ENCODE measurements around the gene TDRD10. TPM values are rescaled to one million over a fixed set of nuclear protein-coding genes. Genes with fewer than 3 reads are reported as not detected.
"Not testable (repeated sequence)": the region's sequence is repeated elsewhere in the genome, so short reads cannot be mapped to it uniquely, and the experiment has no call there.

Gene TDRD10
- total and polyA plus RNA-seq, 5 donors, result 2.8 to 4.9 (median 3.4) TPM

DNA sequence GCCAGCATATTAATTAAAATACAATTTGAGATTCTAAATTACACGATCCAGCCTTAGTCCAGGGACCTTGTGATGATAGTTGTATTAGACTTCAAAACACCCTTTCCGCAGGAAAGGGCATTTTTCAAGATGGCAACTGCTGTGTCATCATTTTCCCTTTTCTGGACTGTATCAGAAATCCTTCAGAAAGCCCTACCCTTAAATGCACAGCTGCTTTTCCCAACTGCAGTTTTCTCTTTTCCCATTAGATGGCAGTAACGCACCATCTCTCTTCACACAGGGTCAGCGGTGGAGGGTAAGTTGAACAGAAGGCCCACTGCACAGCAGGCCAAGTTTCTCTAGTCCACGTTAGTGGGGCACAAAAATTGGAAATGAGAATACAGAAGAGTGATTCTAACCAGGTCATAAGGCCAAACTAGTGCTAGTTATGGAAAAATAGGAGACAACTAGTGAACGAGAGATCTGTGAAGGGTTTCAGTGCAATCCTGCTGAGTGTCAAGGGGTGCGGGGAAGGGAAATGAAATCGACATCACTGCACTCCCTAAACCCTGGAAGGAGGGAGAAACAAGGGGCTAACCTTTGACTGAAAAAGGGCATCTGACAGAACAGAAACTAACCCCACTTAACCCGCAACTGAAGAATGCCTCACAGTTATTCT, 22.1 kb upstream of the TDRD10 start:
- DNase-seq (peak in 2 of 3 donors; percentile 44 to 62), ATAC-seq (peak; percentile 83 to 91)
- H3K9me3 ChIP-seq (ENCODE audit: control insufficient read depth, low read length), result no peaks in the 10 kb centered on the region
- H3K27me3 ChIP-seq (ENCODE audit: control insufficient read depth, insufficient read depth), result no peaks in the 10 kb centered on the region
- intact Hi-C loops (cut with DNase I), result loop anchor here in 2 of 4 donors (5.0 to 10.0 kb wide), 2 partner anchors 67 to 395 kb away; partner anchors contain the start of gene KCNN3 (in 1 of the 2)
- H3K27ac ChIP-seq (ENCODE audit: low read length), result no peak overlapping the region
- H3K4me3 ChIP-seq (ENCODE audit: low read length), result no peak overlapping the region
- 31% methylated on average over 9 of the region's 9 CpGs for WGBS
- no peaks in the 10 kb centered on the region for H3K4me1 ChIP-seq (ENCODE audit: control insufficient read depth, insufficient read depth, low read length)

DNA sequence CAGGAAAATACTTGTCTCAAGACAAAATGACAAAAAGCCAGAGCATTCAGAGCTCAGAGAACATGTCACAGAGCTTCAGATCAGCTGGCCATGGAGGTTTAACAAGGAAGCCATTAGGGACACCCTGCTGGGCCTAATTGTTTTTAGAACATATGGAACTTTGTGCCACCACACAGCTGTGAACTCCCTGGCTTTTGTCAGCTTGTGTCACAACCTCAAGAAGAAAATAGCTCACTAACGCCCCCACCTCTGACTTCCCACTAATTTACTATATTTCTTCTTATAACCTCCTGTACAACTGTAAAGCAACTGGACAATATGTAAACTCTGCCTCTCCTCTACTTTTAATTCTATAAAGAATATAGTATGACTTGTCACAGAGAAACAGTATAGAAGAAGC, 21.0 kb upstream of the TDRD10 start:
- no peak for ATAC-seq
- Histone ChIP-seq H3K9me3 (ENCODE audit: control insufficient read depth, low read length) (no peaks in the 10 kb centered on the region), H3K27ac (ENCODE audit: low read length) (no peak overlapping the region), H3K4me1 (ENCODE audit: control insufficient read depth, insufficient read depth, low read length) (no peaks in the 10 kb centered on the region), H3K27me3 (ENCODE audit: control insufficient read depth, insufficient read depth) (no peaks in the 10 kb centered on the region), H3K4me3 (ENCODE audit: low read length) (no peak overlapping the region)
- intact Hi-C loops (cut with DNase I), result loop anchor here in 2 of 4 donors (5.0 to 10.0 kb wide), 2 partner anchors 66 to 394 kb away; partner anchors contain the start of gene KCNN3 (in 1 of the 2)
- 55% methylated on average over 1 of the region's 1 CpG for WGBS
- DNase-seq, result no peak

DNA sequence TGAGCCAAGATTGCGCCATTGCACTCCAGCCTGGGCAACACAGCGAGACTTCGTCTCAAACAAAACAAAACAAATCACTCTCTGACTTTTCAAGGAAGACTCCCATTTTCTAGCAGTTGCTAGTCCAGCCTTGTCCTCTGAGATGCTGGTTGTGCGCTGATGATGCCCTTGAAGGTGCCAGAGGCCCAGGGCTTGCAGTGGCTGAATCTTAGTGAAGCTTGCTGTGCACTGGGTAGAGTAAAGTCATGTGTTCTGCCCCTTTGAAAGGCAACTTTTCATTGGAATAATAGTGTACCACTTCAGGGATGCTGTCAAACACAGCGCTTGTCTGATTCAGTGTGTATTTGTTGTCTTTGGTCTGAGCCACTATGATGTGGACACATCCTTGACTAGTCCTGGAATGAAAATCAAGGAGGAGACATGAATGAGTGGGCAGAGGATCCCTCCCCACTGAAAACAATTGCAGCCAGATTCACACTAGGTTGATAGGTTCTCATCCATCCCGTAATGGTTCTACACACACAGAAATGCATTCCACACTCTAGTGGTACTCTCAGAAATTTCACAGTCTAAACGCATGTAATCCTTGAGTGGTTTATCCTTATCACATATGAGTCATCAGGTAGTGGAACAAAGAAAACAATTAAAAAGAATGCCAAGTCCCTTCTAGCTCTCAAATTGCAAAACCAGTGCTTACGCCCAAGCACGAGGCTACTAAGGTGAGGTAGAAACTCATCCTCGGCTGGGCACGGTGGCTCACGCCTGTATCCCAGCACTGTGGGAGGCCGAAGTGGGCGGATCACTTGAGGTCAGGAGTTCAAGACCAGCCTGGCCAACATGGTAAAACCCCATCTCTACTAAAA, 17.8 kb upstream of the TDRD10 start:
- H3K9me3 ChIP-seq (ENCODE audit: control insufficient read depth, low read length), result no peaks in the 10 kb centered on the region
- no peaks in the 10 kb centered on the region for H3K27me3 ChIP-seq (ENCODE audit: control insufficient read depth, insufficient read depth)
- intact Hi-C loops (cut with DNase I), result loop anchor here in 2 of 4 donors (5.0 to 10.0 kb wide), 2 partner anchors 63 to 391 kb away; partner anchors contain the start of gene KCNN3 (in 1 of the 2)
- peaks cover 3% of the 10 kb centered on the region for H3K4me1 ChIP-seq (ENCODE audit: control insufficient read depth, insufficient read depth, low read length)
- H3K4me3 ChIP-seq (ENCODE audit: low read length), result no peak overlapping the region
- ATAC-seq (peak; percentile 48 to 83), DNase-seq (no peak)
- WGBS, result 68% methylated on average over 14 of the region's 14 CpGs
- H3K27ac ChIP-seq (ENCODE audit: low read length), result peak overlapping the region; percentile 77

DNA sequence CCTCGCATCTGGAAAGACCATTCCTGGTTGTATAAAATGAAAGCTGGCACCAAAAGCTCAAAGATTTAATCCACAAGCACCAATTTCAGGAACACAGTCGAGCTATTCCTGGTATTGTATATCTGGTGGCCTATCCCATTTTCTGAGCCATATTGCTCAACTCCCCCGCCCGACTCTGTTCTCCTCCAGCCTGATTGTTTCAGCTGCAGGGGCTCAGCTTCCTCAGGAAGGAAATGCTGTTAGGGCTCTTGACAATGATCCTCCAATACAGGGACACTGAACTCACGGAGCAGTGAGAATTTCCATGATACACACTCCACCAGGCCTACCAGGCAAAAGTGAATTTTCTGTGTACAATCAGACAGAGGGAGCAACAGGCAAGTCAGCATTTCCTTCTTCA, 16.9 kb upstream of the TDRD10 start:
- Histone ChIP-seq H3K27me3 (ENCODE audit: control insufficient read depth, insufficient read depth) (no peaks in the 10 kb centered on the region), H3K9me3 (ENCODE audit: control insufficient read depth, low read length) (no peaks in the 10 kb centered on the region), H3K27ac (ENCODE audit: low read length) (no peak overlapping the region), H3K4me3 (ENCODE audit: low read length) (no peak overlapping the region), H3K4me1 (ENCODE audit: control insufficient read depth, insufficient read depth, low read length) (peaks cover 3% of the 10 kb centered on the region)
- 61% methylated on average over 5 of the region's 5 CpGs for WGBS
- DNase-seq (peak; percentile 70 to 80 (median 77)), ATAC-seq (peak; percentile 88 to 95)
- intact Hi-C loops (cut with DNase I), result loop anchor here in 1 of 4 donors (10.0 kb wide), 1 partner anchor 390 kb away; the partner anchor contains the start of gene KCNN3

DNA sequence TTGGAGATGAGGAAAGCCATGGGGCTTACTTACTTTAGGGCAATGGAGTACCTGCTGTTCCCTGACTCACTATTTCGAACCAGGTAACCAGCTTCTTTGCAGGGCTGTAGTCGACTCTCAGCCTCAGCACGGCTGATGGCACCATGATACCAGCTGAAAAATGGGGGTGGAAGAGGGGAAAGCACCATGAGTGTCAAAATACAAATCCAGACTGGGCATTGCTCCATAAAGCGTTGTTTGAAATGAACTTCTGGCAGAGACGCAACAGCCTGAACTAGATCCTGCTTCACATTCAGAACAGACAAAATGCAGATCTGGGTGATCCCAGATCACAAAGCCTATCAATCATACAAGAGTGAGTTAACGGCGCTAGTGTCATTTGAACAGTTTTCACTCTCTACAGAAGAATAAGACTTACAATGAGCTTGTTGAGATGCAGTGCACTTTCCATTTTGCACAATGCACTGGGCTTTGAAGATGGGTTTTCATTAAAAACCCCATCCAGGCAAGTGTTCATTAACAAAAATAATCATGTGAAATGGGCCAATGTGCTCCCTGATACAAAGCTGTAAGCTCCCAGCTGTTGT, 16.0 kb upstream of the TDRD10 start:
- Histone ChIP-seq H3K4me1 (ENCODE audit: control insufficient read depth, insufficient read depth, low read length) (peaks cover 3% of the 10 kb centered on the region), H3K9me3 (ENCODE audit: control insufficient read depth, low read length) (no peaks in the 10 kb centered on the region), H3K27ac (ENCODE audit: low read length) (peak overlapping the region; percentile 32), H3K27me3 (ENCODE audit: control insufficient read depth, insufficient read depth) (no peaks in the 10 kb centered on the region), H3K4me3 (ENCODE audit: low read length) (no peak overlapping the region)
- no peak for DNase-seq
- 59% methylated on average over 7 of the region's 7 CpGs for WGBS
- no peak for ATAC-seq
- intact Hi-C loops (cut with DNase I), result loop anchor here in 1 of 4 donors (10.0 kb wide), 1 partner anchor 389 kb away; the partner anchor contains the start of gene KCNN3

DNA sequence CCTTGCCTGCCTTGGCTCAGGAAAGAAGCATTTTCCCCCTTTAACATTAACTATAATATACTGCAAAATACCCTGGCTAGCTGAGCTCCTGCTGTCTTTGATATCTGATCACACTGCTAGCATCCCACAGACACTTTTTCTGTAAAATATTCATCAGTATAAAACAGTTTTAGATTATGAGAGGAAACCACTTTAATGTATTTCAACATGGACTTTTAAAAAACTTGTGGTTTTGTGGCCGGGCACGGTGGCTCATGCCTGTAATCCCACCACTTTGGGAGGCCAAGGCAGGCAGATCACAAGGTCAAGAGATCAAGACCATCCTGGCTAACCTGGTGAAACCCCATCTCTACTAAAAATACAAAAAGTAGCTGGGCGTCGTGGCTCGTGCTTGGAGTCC, 15.3 kb upstream of the TDRD10 start:
- 60% methylated on average over 5 of the region's 5 CpGs for WGBS
- not testable (repeated sequence) for H3K9me3 ChIP-seq (ENCODE audit: control insufficient read depth, low read length); H3K4me3 ChIP-seq (ENCODE audit: low read length); DNase-seq; H3K27me3 ChIP-seq (ENCODE audit: control insufficient read depth, insufficient read depth); ATAC-seq; H3K4me1 ChIP-seq (ENCODE audit: control insufficient read depth, insufficient read depth, low read length)
- intact Hi-C loops (cut with DNase I), result loop anchor here in 1 of 4 donors (10.0 kb wide), 1 partner anchor 388 kb away; the partner anchor contains the start of gene KCNN3
- peak overlapping the region; percentile 6 for H3K27ac ChIP-seq (ENCODE audit: low read length)

DNA sequence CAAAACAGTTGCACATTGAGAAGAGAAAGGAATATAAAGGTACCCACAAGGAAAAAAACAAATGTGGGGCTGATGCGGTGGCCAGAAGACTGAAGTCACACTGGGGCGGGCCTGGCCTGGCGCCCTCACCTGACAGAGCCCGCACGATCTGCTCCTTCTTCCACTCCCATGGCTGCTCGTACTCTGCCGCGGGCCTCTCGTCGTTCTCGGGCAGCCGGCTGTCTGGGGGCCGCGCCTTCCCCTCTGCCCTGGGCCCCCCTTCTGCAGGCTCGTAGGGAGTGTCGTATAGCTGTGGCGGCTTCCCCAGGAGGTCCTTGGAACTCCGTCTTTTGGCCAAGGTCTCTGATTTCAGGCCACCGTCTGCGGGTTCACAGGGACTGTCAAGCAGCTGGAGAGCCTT, 13.1 kb upstream of the TDRD10 start:
- no peaks in the 10 kb centered on the region for H3K9me3 ChIP-seq (ENCODE audit: control insufficient read depth, low read length)
- no peak for DNase-seq
- H3K27me3 ChIP-seq (ENCODE audit: control insufficient read depth, insufficient read depth), result no peaks in the 10 kb centered on the region
- WGBS, result 62% methylated on average over 20 of the region's 20 CpGs
- peak overlapping the region; percentile 51 for H3K27ac ChIP-seq (ENCODE audit: low read length)
- ATAC-seq, result no peak
- intact Hi-C loops (cut with DNase I), result loop anchor here in 1 of 4 donors (10.0 kb wide), 1 partner anchor 386 kb away; the partner anchor contains the start of gene KCNN3
- H3K4me1 ChIP-seq (ENCODE audit: control insufficient read depth, insufficient read depth, low read length), result peaks cover 5% of the 10 kb centered on the region
- no peak overlapping the region for H3K4me3 ChIP-seq (ENCODE audit: low read length)

DNA sequence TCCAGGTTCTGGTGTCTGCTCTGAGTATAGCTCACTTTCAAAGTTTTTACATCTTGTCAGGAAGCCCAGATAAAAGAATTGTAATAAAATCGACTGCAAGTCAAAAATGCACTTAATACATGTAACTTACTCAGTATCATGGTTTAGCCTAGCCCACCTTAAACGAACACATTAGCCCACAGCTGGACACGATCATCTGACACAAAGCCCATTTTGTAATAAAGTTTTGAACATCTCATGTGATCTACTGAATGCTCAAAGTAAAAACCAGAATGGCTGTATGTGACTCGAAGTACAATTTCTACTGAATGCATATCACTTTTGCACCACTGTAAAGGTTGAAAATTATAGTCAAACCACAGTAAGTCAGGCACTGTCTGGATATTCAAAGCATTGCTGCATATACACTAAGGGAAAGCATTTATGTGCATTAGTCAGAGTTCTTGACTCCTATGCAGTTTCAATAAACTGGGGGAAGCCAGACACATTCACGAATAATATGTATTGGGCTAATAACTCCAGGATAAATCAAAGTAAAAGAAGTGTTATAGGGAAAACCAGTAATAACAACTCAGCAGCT, 12.2 kb upstream of the TDRD10 start:
- H3K4me3 ChIP-seq (ENCODE audit: low read length), result no peak overlapping the region
- WGBS, result 50% methylated on average over 5 of the region's 5 CpGs
- no peaks in the 10 kb centered on the region for H3K27me3 ChIP-seq (ENCODE audit: control insufficient read depth, insufficient read depth)
- peaks cover 5% of the 10 kb centered on the region for H3K4me1 ChIP-seq (ENCODE audit: control insufficient read depth, insufficient read depth, low read length)
- intact Hi-C loops (cut with DNase I), result loop anchor here in 1 of 4 donors (10.0 kb wide), 1 partner anchor 385 kb away; the partner anchor contains the start of gene KCNN3
- no peaks in the 10 kb centered on the region for H3K9me3 ChIP-seq (ENCODE audit: control insufficient read depth, low read length)
- no peak overlapping the region for H3K27ac ChIP-seq (ENCODE audit: low read length)
- DNase-seq, result no peak
- no peak for ATAC-seq

DNA sequence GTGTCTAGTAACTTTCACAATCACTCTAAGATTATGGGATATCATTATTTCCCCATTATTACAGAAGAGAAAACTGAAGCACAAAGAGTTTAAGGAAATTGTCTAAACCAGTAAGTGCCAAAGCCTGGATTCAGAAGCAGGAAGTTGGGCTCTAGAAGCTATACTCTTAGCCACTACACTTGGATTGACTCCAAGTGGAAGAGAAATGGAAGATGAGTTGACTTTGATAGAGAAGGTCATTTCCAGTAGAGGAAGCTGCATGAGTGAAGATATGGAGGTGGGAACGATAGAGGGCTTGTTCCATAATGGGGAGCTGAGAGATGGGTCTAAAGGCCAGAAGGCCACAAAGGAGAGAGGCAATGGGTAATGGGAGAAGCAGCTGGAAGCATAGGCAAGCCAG, 11.7 kb upstream of the TDRD10 start:
- DNase-seq (no peak), ATAC-seq (peak in 1 of 2 donors; percentile 27)
- Histone ChIP-seq H3K9me3 (ENCODE audit: control insufficient read depth, low read length) (no peaks in the 10 kb centered on the region), H3K27ac (ENCODE audit: low read length) (peak overlapping the region; percentile 56), H3K4me3 (ENCODE audit: low read length) (no peak overlapping the region), H3K4me1 (ENCODE audit: control insufficient read depth, insufficient read depth, low read length) (peaks cover 5% of the 10 kb centered on the region), H3K27me3 (ENCODE audit: control insufficient read depth, insufficient read depth) (no peaks in the 10 kb centered on the region)
- intact Hi-C loops (cut with DNase I), result no loop called here
- 23% methylated on average over 1 of the region's 1 CpG for WGBS

DNA sequence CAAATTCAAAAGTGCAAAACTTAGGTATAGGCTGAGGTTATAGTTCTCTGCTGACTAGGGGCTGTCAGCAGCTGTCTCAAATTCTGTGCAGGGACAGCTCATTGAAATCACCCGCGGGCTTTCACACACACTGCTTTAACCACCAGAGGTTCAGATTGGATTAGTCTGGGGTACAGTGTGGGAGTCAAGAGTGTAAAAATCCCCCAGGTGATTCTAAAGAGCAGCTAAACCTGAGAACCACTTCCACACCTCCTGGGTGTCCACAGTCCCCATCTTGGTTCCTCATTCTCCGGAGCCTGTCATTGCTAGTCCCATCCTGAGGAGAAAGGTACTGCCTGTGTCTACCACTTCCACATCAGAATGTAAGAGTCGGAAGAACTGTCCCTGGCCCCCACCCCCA, 9.9 kb upstream of the TDRD10 start:
- Histone ChIP-seq H3K27ac (ENCODE audit: low read length) (peak overlapping the region; percentile 56), H3K27me3 (ENCODE audit: control insufficient read depth, insufficient read depth) (no peaks in the 10 kb centered on the region), H3K9me3 (ENCODE audit: control insufficient read depth, low read length) (no peaks in the 10 kb centered on the region), H3K4me1 (ENCODE audit: control insufficient read depth, insufficient read depth, low read length) (peaks cover 5% of the 10 kb centered on the region), H3K4me3 (ENCODE audit: low read length) (no peak overlapping the region)
- intact Hi-C loops (cut with DNase I), result no loop called here
- DNase-seq (no peak), ATAC-seq (no peak)
- WGBS, result 65% methylated on average over 4 of the region's 4 CpGs
